MM.1S (cell line): ENCODE measurements around the gene RBMS3.
"Not testable (repeated sequence)": the region's sequence is repeated elsewhere in the genome, so short reads cannot be mapped to it uniquely, and the experiment has no call there.

Experiments
- DNase-seq: peaks from one replicate; pipeline ENCODE4 v3.0.0-alpha.2; 2015
- H2AFZ ChIP-seq: fragments of 300-600 bp; sonication (generic); 2 replicates; pipeline ENCODE4 v1.6.0; 2016; ENCODE audit warnings: antibody characterized with exemption, low read length
- H3F3A ChIP-seq: fragments of 300-600 bp; sonication (generic); 2 replicates; pipeline ENCODE4 v1.6.1; 2016; ENCODE audit warnings: mild to moderate bottlenecking, antibody characterized with exemption, low read length, moderate library complexity, mixed read lengths; ENCODE audit not compliant: insufficient read depth
- H3K27ac ChIP-seq: fragments of 300-600 bp; sonication (generic); 2 replicates; pipeline ENCODE4 v1.5.1; 2016; ENCODE audit warnings: mild to moderate bottlenecking, low read length
- H3K27me3 ChIP-seq: fragments of 300-600 bp; sonication (generic); replicated peaks from 2 replicates; pipeline ENCODE4 v1.6.0; 2016; ENCODE audit warnings: low read length; ENCODE audit not compliant: insufficient read depth
- H3K36me3 ChIP-seq: fragments of 300-600 bp; sonication (generic); replicated peaks from 2 replicates; pipeline ENCODE4 v1.6.1; 2016; ENCODE audit warnings: mild to moderate bottlenecking, low read length, mixed read lengths; ENCODE audit not compliant: insufficient read depth
- H3K4me1 ChIP-seq: fragments of 300-600 bp; sonication (generic); 2 replicates; pipeline ENCODE4 v1.6.1; 2016; ENCODE audit warnings: low read length, mixed read lengths
- H3K4me2 ChIP-seq: fragments of 300-600 bp; sonication (generic); 2 replicates; pipeline ENCODE4 v1.6.0; 2016; ENCODE audit warnings: low read depth, low read length
- H3K4me3 ChIP-seq: fragments of 300-600 bp; sonication (generic); 2 replicates; pipeline ENCODE4 v1.5.1; 2016; ENCODE audit warnings: low read length, mixed read lengths
- H3K79me2 ChIP-seq: fragments of 300-600 bp; sonication (generic); 2 replicates; pipeline ENCODE4 v1.6.1; 2016; ENCODE audit warnings: mixed run types, low read length, mixed read lengths
- H3K9ac ChIP-seq: fragments of 300-600 bp; sonication (generic); 2 replicates; pipeline ENCODE4 v1.6.1; 2016; ENCODE audit warnings: low read length, mixed read lengths
- H3K9me2 ChIP-seq: fragments of 300-600 bp; sonication (generic); replicated peaks from 2 replicates; pipeline ENCODE4 v1.6.1; 2016; ENCODE audit warnings: mild to moderate bottlenecking, low read length, mixed read lengths; ENCODE audit not compliant: insufficient read depth
- H3K9me3 ChIP-seq: fragments of 300-600 bp; sonication (generic); replicated peaks from 2 replicates; pipeline ENCODE4 v1.6.1; 2016; ENCODE audit warnings: mild to moderate bottlenecking, low read length, mixed read lengths; ENCODE audit not compliant: insufficient read depth
- H4K20me1 ChIP-seq: fragments of 300-600 bp; sonication (generic); 2 replicates; pipeline ENCODE4 v1.6.1; 2016; ENCODE audit warnings: mild to moderate bottlenecking, low read length, moderate library complexity, mixed read lengths; ENCODE audit not compliant: insufficient read depth
- EZH2 ChIP-seq: fragments of 300-600 bp; sonication (generic); optimal IDR thresholded peaks from 2 replicates; pipeline ENCODE3; 2017; ENCODE audit warnings: low read depth, mild to moderate bottlenecking, antibody characterized with exemption, low read length, mixed read lengths
- EZH2phosphoT487 ChIP-seq: fragments of 300-600 bp; sonication (generic); IDR thresholded peaks from 2 replicates; pipeline ENCODE4 v1.6.1; 2018; ENCODE audit warnings: antibody characterized with exemption, low read length
- TF ChIP-seq, protein P1 (sequence below): fragments of 300-600 bp; sonication (generic); IDR thresholded peaks from 2 replicates; pipeline ENCODE4 v1.5.1; 2016; ENCODE audit warnings: antibody characterized with exemption, low read length, mixed read lengths

Gene RBMS3

DNA sequence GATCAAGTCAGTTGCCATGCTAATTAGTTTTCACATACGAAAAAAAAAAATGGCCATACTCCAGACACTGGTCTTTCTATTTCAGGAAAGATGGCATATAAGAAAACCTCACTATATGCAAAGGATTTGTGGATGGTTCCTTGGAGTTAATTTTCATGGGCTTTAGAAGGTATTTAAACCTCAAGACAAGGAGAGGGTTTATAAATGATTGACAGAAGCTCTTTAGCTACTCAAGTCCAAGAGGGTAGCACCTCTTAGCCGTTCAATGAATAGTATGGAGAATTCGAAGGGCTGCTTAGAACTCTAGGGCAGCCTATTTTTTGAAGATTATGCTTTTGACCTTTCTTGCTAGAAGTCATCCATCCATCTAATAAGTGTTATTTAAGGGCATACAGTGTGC, 41.7 kb downstream of the RBMS3 start:
- H4K20me1 ChIP-seq = no peaks in the 10 kb centered on the region
- H3K4me1 ChIP-seq = peaks cover 11% of the 10 kb centered on the region
- no peak overlapping the region for H2AFZ ChIP-seq
- H3K79me2 ChIP-seq = no peaks in the 10 kb centered on the region
- no peak overlapping the region for H3K27ac ChIP-seq
- no peak for DNase-seq
- no peak overlapping the region for H3K4me2 ChIP-seq
- H3K9ac ChIP-seq = no peak overlapping the region
- H3K9me2 ChIP-seq = no peaks in the 10 kb centered on the region
- TF ChIP-seq EZH2phosphoT487 = no peak
- TF ChIP-seq, protein P1, sequence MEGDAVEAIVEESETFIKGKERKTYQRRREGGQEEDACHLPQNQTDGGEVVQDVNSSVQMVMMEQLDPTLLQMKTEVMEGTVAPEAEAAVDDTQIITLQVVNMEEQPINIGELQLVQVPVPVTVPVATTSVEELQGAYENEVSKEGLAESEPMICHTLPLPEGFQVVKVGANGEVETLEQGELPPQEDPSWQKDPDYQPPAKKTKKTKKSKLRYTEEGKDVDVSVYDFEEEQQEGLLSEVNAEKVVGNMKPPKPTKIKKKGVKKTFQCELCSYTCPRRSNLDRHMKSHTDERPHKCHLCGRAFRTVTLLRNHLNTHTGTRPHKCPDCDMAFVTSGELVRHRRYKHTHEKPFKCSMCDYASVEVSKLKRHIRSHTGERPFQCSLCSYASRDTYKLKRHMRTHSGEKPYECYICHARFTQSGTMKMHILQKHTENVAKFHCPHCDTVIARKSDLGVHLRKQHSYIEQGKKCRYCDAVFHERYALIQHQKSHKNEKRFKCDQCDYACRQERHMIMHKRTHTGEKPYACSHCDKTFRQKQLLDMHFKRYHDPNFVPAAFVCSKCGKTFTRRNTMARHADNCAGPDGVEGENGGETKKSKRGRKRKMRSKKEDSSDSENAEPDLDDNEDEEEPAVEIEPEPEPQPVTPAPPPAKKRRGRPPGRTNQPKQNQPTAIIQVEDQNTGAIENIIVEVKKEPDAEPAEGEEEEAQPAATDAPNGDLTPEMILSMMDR = no peak
- TF ChIP-seq EZH2 = no peak
- no peaks in the 10 kb centered on the region for H3K9me3 ChIP-seq
- no peak overlapping the region for H3K4me3 ChIP-seq
- no peaks in the 10 kb centered on the region for H3K36me3 ChIP-seq
- H3K27me3 ChIP-seq = no peaks in the 10 kb centered on the region
- peaks cover 12% of the 10 kb centered on the region for H3F3A ChIP-seq

DNA sequence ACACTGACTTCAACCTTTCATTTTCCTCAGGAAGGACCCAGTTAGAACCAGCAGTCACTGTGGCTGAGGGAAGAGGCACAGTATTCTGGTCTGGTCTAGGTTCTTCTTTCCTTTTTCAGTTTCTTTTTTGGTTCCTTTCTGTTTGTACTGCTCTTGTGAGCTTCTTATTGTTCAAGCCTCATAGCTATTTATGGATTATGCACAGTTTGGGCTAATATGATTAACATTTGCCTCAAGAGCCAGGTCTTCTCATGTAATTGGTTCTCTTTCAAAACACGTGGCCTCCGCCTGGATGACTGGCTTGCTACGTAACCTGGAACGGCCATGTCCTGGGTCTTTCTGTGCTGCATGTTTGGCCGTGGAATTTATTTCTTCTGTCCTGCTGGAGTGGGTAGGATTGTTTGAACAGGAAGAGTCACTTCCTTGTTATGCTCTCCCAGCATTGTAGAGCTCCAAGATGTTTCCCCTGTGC, 43.3 kb downstream of the RBMS3 start:
- Histone ChIP-seq H3K9me3 (no peaks in the 10 kb centered on the region), H3K9ac (peak overlapping the region; percentile 41), H3K36me3 (no peaks in the 10 kb centered on the region), H3K27ac (peak overlapping the region; percentile 80), H3K4me1 (peaks cover 11% of the 10 kb centered on the region), H3K9me2 (no peaks in the 10 kb centered on the region), H4K20me1 (no peaks in the 10 kb centered on the region), H3F3A (peaks cover 12% of the 10 kb centered on the region), H3K79me2 (no peaks in the 10 kb centered on the region), H3K27me3 (no peaks in the 10 kb centered on the region), H3K4me2 (peak overlapping the region; percentile 61), H2AFZ (peak overlapping the region; percentile 67), H3K4me3 (peak overlapping the region; percentile 44; the same call in 1 of the 2 replicates)
- no peak for TF ChIP-seq EZH2phosphoT487
- TF ChIP-seq EZH2 = no peak
- TF ChIP-seq, protein P1 = no peak
- DNase-seq = peak; percentile 94

DNA sequence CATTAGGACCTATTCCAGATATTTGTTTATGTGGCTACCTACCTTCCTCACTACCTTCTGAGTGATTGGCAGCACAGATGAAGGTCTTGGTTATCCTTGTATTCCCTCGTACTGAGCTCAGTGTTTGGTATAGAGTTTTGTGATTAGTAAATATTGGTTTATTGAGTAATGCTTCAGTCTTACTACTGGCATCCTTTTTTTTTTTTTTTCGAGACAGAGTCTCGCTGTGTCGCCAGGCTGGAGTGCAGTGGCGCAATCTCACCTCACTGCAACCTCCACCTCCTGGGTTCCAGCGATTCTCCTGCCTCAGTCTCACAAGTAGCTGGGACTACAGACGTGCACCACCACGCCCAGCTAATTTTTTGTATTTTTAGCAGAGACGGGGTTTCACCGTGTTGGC, 45.7 kb downstream of the RBMS3 start:
- H4K20me1 ChIP-seq, H3K9ac ChIP-seq, H3K27ac ChIP-seq, H2AFZ ChIP-seq, H3K9me3 ChIP-seq, H3K4me3 ChIP-seq, H3K27me3 ChIP-seq, H3K36me3 ChIP-seq, DNase-seq, H3K4me2 ChIP-seq, H3K9me2 ChIP-seq, H3K79me2 ChIP-seq: not testable (repeated sequence)
- peaks cover 11% of the 10 kb centered on the region for H3K4me1 ChIP-seq
- peaks cover 12% of the 10 kb centered on the region for H3F3A ChIP-seq

DNA sequence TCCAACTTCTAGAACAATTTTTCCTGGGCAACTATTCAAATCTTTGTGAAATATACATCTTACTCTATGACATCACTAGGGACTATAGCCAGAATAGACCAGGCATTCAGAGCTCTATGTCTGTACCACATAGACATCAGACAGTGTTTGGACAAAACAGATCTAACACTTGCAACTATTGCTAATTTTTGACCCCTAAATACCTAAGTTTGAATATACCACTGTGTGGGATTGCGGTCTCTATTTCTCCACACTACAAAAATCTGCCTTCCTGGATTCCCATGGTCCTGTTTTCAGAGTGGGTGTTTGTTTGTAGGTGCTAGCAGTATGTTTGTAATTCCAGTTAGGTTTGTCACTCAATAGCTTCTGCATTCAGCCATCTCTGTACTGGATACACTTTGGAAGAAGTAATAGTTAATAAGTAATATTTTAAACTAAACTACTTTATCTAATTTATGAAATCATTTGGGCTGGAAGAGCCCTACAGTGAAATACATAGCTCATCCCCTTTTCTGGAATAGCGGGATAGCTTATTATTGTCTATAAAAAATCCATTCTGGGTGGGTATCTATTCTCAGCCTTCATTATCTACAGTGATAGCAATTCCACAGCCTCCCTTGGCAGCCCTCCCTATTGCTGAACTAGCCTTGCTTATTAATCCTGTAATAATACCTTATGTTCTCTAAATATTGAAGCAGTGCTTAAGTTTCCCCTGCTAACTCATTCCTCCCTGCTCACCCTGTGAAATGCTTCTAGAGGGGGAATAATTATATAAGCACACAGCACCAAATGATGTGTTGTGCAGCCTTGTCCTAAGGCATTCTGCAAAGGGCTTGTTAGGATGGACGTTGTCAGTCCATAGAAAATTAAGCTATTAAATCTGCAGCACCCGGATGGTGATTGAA, 49.4 kb downstream of the RBMS3 start:
- no peak for TF ChIP-seq EZH2
- no peak for TF ChIP-seq EZH2phosphoT487
- TF ChIP-seq, protein P1 = no peak
- H4K20me1 ChIP-seq = no peaks in the 10 kb centered on the region
- DNase-seq = no peak
- H3K4me2 ChIP-seq = no peak overlapping the region
- H3K36me3 ChIP-seq = no peaks in the 10 kb centered on the region
- H3K27ac ChIP-seq = no peak overlapping the region
- no peak overlapping the region for H3K4me3 ChIP-seq
- no peak overlapping the region for H2AFZ ChIP-seq
- H3F3A ChIP-seq = no peaks in the 10 kb centered on the region
- H3K79me2 ChIP-seq = no peaks in the 10 kb centered on the region
- H3K4me1 ChIP-seq = no peaks in the 10 kb centered on the region
- no peak overlapping the region for H3K9ac ChIP-seq
- no peaks in the 10 kb centered on the region for H3K9me2 ChIP-seq
- no peaks in the 10 kb centered on the region for H3K9me3 ChIP-seq
- no peaks in the 10 kb centered on the region for H3K27me3 ChIP-seq
